Astrocyte (in vitro differentiated cells and primary cell): ENCODE measurements around the gene COA8. TPM values are rescaled to one million over a fixed set of nuclear protein-coding genes. Genes with fewer than 3 reads are reported as not detected.
A peak's percentile ranks its signal among the peaks of the same experiment; 100 is the strongest.

Experiments
- DNase-seq: peaks from one replicate; pipeline ENCODE4 v3.0.0-alpha.2; 2010; ENCODE audit warnings: low read depth
- FAIRE-seq: peaks from 2 replicates; lab custom pipeline; 2011; peaks lifted over from hg19 to GRCh38; lab: Jason Lieb, UNC
- H2AFZ ChIP-seq: 2 replicates; pipeline ENCODE4 v1.6.0; 2012; ENCODE audit warnings: low read depth, low read length, inconsistent platforms
- H3K27ac ChIP-seq: 2 replicates; pipeline ENCODE4 v1.5.1; 2011; ENCODE audit warnings: low read depth, low read length, inconsistent platforms
- H3K27me3 ChIP-seq: 2 replicates; pipeline ENCODE4 v1.6.0; 2011; ENCODE audit warnings: low read length, inconsistent platforms; ENCODE audit not compliant: insufficient read depth
- H3K36me3 ChIP-seq: 2 replicates; pipeline ENCODE4 v1.5.1; 2011; ENCODE audit warnings: low read length, inconsistent platforms; ENCODE audit not compliant: insufficient read depth
- H3K4me1 ChIP-seq: 2 replicates; pipeline ENCODE4 v1.5.1; 2011; ENCODE audit warnings: low read length, inconsistent platforms; ENCODE audit not compliant: insufficient read depth
- H3K4me2 ChIP-seq: 2 replicates; pipeline ENCODE4 v1.6.0; 2012; ENCODE audit warnings: low read length, inconsistent platforms
- H3K4me3 ChIP-seq: 2 replicates; pipeline ENCODE4 v1.5.1; 2011; ENCODE audit warnings: low read depth, mild to moderate bottlenecking, low read length, inconsistent platforms; ENCODE audit not compliant: insufficient read depth
- H3K79me2 ChIP-seq: 2 replicates; pipeline ENCODE4 v1.6.0; 2012; ENCODE audit warnings: mild to moderate bottlenecking, low read length, inconsistent platforms; ENCODE audit not compliant: insufficient read depth
- H3K9ac ChIP-seq: 2 replicates; pipeline ENCODE4 v1.6.0; 2012; ENCODE audit warnings: mild to moderate bottlenecking, low read length, inconsistent platforms
- H3K9me3 ChIP-seq: 2 replicates; pipeline ENCODE4 v1.5.1; 2012; ENCODE audit warnings: low read depth, mild to moderate bottlenecking, low read length, inconsistent platforms; ENCODE audit not compliant: insufficient read depth
- H4K20me1 ChIP-seq: 2 replicates; pipeline ENCODE4 v1.6.0; 2012; ENCODE audit warnings: low read length, inconsistent platforms; ENCODE audit not compliant: insufficient read depth
- H3K27ac Mint-ChIP-seq: one replicate; pipeline ENCODE4 v1.8.0; 2021; ENCODE audit warnings: mild to moderate bottlenecking, mixed read lengths; ENCODE audit not compliant: unreplicated experiment
- H3K27me3 Mint-ChIP-seq: one replicate; pipeline ENCODE4 v1.8.0; 2021; ENCODE audit warnings: low read depth, mixed read lengths; ENCODE audit not compliant: unreplicated experiment
- H3K36me3 Mint-ChIP-seq: one replicate; pipeline ENCODE4 v1.8.0; 2021; ENCODE audit warnings: low read depth, mixed read lengths; ENCODE audit not compliant: unreplicated experiment
- H3K4me1 Mint-ChIP-seq: one replicate; pipeline ENCODE4 v1.8.0; 2021; ENCODE audit warnings: low read depth, mixed read lengths; ENCODE audit not compliant: unreplicated experiment
- H3K4me3 Mint-ChIP-seq: one replicate; pipeline ENCODE4 v1.8.0; 2021; ENCODE audit warnings: mild to moderate bottlenecking, moderate library complexity, mixed read lengths; ENCODE audit not compliant: unreplicated experiment
- H3K9me3 Mint-ChIP-seq: one replicate; pipeline ENCODE4 v1.8.0; 2021; ENCODE audit warnings: mild to moderate bottlenecking, mixed read lengths; ENCODE audit not compliant: unreplicated experiment
- EZH2 ChIP-seq: IDR thresholded peaks from 2 replicates; pipeline ENCODE4 v1.6.1; 2012; ENCODE audit warnings: mild to moderate bottlenecking, low read length, inconsistent platforms; ENCODE audit not compliant: insufficient read depth
- total RNA-seq: library from RNA; stranded (reverse); gene quantifications from 2 replicates; pipeline ENCODE4 v1.2.1, GENCODE V29; 2021
- TF ChIP-seq, protein P1 (sequence below): IDR thresholded peaks from 2 replicates; pipeline ENCODE4 v1.5.1; 2011; ENCODE audit warnings: low read depth, mild to moderate bottlenecking, inconsistent platforms, low read length, moderate library complexity; ENCODE audit not compliant: insufficient read depth

The COA8 gene
- total RNA-seq, 1 donor from 2014 or later = 56.2 TPM

DNA sequence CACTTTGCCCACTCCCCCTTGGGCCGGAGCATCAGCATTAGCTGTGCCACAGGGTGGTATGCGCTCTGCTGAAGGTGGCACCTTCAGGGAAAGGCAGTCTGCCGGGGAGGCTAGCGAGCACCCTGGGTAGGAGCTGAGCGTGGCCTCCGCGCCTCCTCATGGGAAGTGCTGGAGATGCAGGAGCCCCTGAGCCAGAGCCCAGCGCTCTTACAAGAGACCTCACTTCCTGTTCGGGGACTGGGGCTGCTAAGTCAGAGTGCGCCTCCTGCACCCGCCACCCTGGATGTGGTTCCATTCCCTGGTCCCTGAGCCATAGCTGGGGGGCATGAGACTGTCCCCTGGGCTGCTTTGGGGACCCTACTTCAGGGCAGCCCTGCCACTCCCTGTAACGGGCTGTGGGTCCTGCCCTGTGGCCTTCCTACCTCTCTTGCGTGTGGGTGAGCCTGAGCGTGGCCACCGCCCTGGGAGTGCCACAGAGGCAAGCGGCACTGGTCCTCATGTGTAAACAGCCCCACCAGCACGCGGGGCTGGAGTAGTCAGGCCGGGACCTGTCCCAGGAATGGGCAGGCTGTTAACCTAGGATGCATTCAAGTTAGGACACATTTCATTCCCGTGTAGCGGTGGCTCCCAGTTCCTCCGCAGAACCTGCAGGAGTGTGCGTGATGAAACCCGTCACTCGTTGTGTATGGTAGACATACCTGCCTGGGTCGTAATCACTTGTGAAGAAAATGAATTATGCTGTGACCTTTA, 19.4 kb downstream of the COA8 start:
- no peaks in the 10 kb centered on the region for H3K79me2 ChIP-seq
- H3K36me3 Mint-ChIP-seq = peaks cover 18% of the 10 kb centered on the region
- H3K27ac Mint-ChIP-seq = no peak overlapping the region
- H3K9ac ChIP-seq = no peak overlapping the region
- no peaks in the 10 kb centered on the region for H3K27me3 ChIP-seq
- no peak overlapping the region for H3K4me3 ChIP-seq
- TF ChIP-seq EZH2 = no peak
- TF ChIP-seq, protein P1, sequence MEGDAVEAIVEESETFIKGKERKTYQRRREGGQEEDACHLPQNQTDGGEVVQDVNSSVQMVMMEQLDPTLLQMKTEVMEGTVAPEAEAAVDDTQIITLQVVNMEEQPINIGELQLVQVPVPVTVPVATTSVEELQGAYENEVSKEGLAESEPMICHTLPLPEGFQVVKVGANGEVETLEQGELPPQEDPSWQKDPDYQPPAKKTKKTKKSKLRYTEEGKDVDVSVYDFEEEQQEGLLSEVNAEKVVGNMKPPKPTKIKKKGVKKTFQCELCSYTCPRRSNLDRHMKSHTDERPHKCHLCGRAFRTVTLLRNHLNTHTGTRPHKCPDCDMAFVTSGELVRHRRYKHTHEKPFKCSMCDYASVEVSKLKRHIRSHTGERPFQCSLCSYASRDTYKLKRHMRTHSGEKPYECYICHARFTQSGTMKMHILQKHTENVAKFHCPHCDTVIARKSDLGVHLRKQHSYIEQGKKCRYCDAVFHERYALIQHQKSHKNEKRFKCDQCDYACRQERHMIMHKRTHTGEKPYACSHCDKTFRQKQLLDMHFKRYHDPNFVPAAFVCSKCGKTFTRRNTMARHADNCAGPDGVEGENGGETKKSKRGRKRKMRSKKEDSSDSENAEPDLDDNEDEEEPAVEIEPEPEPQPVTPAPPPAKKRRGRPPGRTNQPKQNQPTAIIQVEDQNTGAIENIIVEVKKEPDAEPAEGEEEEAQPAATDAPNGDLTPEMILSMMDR = no peak
- H3K4me3 Mint-ChIP-seq = no peak overlapping the region
- no peak overlapping the region for H3K27ac ChIP-seq
- H3K4me1 Mint-ChIP-seq = peaks cover 2% of the 10 kb centered on the region
- no peaks in the 10 kb centered on the region for H3K27me3 Mint-ChIP-seq
- H3K9me3 ChIP-seq = no peaks in the 10 kb centered on the region
- DNase-seq (no peak), FAIRE-seq (no peak)
- peaks cover 16% of the 10 kb centered on the region for H3K36me3 ChIP-seq
- H2AFZ ChIP-seq = no peak overlapping the region
- H3K4me2 ChIP-seq = no peak overlapping the region
- peaks cover 3% of the 10 kb centered on the region for H3K4me1 ChIP-seq
- H3K9me3 Mint-ChIP-seq = no peaks in the 10 kb centered on the region
- H4K20me1 ChIP-seq = peaks cover 26% of the 10 kb centered on the region

DNA sequence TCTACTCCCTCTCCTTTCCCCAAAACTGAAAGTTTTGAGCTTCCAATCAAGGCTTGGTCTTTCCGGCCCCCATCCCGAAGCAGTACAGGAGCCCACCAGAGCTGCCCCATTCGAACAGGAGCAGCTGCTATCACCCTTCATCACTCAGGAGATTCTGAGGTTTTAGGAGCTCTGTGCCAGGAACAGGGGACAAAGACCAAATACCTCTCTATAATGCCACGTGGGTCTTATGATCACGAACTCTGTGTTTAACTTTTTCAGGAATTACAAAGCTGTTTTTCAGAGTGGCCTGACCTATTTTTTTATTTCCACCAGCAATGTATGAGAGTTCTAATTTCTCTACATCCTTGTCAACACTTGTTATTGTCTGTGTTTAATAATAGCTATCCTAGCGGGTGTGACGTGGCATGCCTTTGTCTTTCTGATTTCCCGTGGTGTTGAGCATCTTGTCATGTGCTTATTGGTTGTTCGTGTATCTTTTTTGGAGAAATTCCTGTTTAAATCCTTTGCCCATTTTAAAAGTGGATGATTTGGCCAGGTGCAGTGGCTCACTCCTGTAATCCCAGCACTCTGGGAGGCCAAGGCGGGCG, 21.7 kb downstream of the COA8 start:
- peaks cover 15% of the 10 kb centered on the region for H4K20me1 ChIP-seq
- Mint-ChIP-seq H3K9me3 (no peaks in the 10 kb centered on the region), H3K27ac (no peak overlapping the region), H3K4me1 (no peaks in the 10 kb centered on the region), H3K36me3 (peaks cover 15% of the 10 kb centered on the region), H3K27me3 (no peaks in the 10 kb centered on the region), H3K4me3 (no peak overlapping the region)
- no peak overlapping the region for H3K9ac ChIP-seq
- H3K36me3 ChIP-seq = peaks cover 12% of the 10 kb centered on the region
- FAIRE-seq (no peak), DNase-seq (no peak)
- no peak overlapping the region for H3K4me3 ChIP-seq
- H3K9me3 ChIP-seq = no peaks in the 10 kb centered on the region
- no peaks in the 10 kb centered on the region for H3K27me3 ChIP-seq
- H3K27ac ChIP-seq = no peak overlapping the region
- H3K79me2 ChIP-seq = no peaks in the 10 kb centered on the region
- no peak overlapping the region for H2AFZ ChIP-seq
- H3K4me1 ChIP-seq = no peaks in the 10 kb centered on the region
- H3K4me2 ChIP-seq = no peak overlapping the region
- TF ChIP-seq, protein P1 = no peak
- no peak for TF ChIP-seq EZH2

DNA sequence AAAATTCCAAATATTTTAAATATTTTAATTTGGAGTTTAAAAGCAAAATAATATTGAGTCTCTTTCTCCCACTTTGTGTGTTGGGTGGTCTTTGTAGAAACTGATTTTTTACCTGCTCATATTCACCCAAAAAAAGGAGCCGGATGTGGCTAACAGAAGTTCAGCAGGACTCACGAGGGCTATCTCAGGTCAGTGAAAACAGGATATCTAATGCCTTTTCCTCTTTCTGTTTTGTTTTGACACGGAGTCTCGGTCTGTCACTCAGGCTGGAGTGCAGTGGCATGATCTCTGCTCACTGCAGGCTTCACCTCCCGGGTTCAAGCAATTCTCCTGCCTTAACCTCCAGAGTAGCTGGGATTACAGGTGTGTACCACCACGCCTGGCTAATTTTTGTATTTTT, 30.8 kb downstream of the COA8 start:
- H3K9me3 Mint-ChIP-seq = no peaks in the 10 kb centered on the region
- peak overlapping the region; percentile 79 for H3K4me2 ChIP-seq
- H3K79me2 ChIP-seq = no peaks in the 10 kb centered on the region
- peaks cover 43% of the 10 kb centered on the region for H3K4me1 ChIP-seq
- H3K36me3 Mint-ChIP-seq = peaks cover 10% of the 10 kb centered on the region
- H3K4me3 Mint-ChIP-seq = no peak overlapping the region
- FAIRE-seq = no peak
- no peaks in the 10 kb centered on the region for H3K27me3 Mint-ChIP-seq
- H4K20me1 ChIP-seq = peaks cover 8% of the 10 kb centered on the region
- H3K4me1 Mint-ChIP-seq = peaks cover 28% of the 10 kb centered on the region
- no peak for DNase-seq
- no peaks in the 10 kb centered on the region for H3K27me3 ChIP-seq
- H2AFZ ChIP-seq = no peak overlapping the region
- TF ChIP-seq EZH2 = no peak
- TF ChIP-seq, protein P1 = no peak
- H3K27ac ChIP-seq = peak overlapping the region; percentile 80
- no peak overlapping the region for H3K4me3 ChIP-seq
- H3K27ac Mint-ChIP-seq = no peak overlapping the region
- no peaks in the 10 kb centered on the region for H3K9me3 ChIP-seq
- H3K9ac ChIP-seq = peak overlapping the region; percentile 69
- H3K36me3 ChIP-seq = peaks cover 3% of the 10 kb centered on the region
